ENCODE data around the gene SV2C.
"Not testable (repeated sequence)": the region's sequence is repeated elsewhere in the genome, so short reads cannot be mapped to it uniquely, and the experiment has no call there.

SV2C gene

GRCh38 chr5:76356887-76357286 lies 273.7 kb downstream of the SV2C start:
- DNase-seq, result no peak

DNA sequence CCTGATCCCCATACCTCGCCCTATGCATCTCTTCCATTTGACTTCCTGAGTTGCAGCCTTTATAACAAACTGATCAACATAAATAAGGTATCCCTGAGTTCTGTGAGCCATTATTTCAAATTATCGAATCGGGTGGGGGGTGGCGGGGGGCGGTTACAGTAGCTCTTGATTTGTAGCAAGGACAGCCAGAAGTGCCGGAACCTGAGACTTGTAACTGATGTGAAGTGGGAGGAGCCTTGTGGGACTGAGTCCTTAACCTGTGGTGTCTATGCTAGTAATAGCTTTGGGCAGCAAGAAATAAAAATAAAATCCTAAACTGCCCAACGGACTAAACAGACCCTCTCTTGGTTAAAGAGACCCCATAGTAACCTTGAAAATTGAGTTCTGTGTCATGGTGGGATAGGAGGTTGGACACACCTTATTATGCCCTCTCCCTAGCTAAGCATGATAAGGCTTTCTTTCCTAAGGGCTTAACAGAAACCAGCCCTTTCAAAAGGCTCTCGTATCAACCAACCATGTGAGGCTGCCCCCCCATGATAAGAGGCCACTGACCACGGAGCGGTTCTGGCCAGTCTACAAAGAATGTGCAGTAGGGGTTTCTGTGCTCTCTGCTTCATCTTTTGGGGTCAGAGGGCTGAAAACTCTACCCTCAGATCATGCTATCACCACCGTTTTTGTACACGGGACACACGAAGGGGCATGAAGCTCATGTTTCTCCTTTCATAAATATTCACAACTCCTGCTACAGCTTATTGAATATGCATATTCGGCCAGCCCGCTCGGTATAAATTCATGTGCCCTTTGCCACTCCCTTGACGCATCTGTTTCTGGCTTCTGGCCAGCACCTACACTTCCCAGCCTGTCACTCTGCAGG lies 280.4 kb downstream of the SV2C start:
- DNase-seq, result no peak

DNA sequence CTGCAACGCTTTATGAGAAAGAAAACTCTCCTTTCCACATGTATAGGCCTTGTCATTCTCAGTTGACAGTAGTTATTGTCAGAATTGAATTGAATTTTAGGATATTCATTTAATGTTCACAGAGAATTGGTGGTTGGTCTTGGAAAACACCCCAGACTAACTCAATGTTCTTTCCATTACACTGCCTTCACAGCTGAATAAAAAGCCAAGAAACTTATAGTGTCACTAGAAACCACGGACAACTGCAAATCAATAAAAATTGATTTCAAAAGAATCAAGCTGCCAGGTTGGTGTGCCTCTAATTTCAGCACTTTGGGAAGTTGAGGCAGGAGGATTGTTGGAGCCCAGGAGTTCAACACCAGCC lies 281.0 kb downstream of the SV2C start:
- DNase-seq, result no peak

GRCh38 chr5:76365561-76365960 lies 282.4 kb downstream of the SV2C start:
- no peak for DNase-seq

- DNase-seq, result no peak
Measured at GRCh38 chr5:76366596-76366995, 283.4 kb downstream of the SV2C start.

DNA sequence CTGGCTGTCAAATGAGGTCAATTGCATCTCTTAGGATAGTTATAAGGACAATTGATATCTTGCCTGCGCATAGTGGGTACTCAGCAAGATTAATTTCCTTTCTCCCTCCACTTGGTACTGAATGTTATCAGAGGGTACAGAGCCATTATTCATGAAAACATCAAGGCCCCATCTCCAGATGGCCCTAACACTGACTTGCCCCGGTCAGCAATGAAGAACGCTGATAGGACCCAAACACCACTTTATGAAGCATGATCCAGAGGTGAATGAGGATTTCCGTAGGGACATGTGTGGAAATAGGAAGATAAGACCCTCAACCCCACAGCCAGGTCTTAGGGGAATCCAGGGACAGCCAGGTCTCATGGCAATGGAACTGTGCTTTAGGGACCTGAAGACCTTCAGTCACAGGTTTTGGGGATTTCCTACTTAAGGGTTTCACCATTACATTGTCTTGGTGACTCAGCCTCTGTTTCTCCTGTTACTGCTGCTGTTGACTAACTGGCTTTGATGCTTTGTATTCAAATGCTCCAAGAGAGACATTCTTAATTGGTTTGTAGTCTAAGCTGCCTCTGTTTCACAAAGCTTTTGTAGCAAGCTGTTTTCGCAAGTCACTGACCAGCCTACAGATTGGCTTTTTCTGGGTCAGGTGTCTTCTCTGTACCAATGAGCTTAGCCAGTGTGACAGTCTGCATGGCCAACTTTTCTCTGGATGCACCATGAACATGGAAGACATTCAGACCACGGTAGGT lies 284.6 kb downstream of the SV2C start:
- DNase-seq, result no peak

DNA sequence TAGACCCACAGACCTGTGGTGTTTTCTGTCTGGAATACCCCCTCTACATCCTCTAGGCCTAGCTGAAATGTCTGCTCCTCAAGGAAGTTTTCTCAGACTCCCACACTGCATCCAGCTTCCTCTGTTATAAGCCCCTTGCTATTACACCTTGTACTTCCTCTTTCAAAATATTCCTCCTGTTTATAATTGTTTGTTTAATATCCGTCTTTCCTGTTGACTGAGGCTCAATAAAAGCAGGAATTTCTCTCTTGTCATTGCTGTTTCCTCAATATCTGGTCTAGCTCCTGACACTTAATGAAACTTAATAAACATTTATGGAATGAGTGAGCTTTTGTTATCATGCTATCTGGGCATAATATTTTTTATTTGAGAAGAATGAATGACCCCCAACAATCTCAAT lies 285.8 kb downstream of the SV2C start:
- no peak for DNase-seq

DNA sequence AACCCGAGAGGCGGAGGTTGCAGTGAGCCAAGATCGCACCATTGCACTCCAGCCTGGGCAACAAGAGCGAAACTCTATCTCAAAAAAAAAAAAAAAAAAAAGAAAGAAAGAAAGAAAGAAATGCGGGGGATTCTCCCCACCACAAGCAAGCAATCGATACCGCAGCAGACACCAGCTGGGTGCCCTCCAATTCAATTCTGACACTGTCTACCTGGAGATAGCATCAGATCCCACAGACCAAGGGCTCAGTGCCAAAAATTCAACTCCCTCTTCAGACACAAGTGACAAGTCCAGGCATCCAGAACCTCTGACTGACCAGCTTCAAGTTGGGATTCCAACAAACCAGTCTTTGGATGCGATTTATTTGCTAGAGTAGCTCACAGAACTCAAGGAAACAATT lies 286.5 kb downstream of the SV2C start:
- DNase-seq, result not testable (repeated sequence)

DNA sequence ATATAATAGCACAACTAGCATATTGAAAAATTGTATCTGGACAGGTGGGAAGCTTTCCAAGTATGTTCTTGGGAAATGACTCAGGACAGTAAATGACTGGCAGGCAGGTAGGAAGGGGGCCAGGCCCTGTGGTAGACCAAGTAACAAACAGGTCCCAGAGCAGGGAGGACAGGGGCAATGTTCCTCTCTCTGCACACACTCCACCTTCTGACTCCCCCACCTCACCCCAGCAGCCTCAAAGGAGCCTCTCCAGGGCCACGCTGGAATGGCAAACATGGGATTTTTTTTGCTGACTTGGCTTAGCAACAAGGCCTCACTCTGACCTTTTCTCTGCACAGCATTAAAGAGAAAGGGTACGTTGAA lies 288.8 kb downstream of the SV2C start:
- DNase-seq, result no peak

DNA sequence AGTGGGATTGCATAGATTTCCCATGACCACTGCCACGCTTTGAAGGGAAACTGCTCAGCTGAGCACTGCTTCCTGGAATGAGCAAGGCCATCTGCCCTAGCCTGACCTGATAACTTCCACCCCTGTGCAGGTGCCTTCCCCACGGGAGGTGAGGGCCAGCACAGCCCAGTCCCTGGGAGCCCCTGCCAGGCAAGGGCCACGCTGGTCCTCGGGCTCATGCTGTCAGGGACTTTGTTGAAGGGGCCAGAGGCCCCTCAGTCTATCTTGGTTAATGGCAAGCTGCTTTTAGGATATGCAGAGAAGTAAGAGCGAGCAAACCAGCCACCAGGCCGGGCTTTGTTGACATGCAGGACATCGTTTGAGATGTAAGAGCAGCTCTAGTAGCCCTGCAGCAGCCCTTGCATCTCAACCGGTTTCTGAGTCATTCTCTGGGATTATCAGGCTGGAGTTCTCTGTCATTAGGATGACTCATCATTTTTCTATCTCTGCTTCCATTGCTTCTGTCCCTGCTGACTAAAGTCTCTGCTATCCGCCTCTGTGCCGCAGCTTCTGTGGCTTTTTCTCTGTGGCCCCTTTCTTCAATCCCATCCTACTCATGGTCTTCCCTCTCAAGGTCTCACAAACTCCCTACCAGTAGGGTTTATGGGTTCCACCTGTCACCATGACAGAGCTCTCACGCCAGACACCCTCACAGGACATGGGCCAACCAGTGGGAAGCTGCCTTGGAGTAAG lies 289.3 kb downstream of the SV2C start:
- DNase-seq, result peak; percentile 93

- peak; percentile 12 for DNase-seq
Measured at GRCh38 chr5:76376148-76376865, 293.1 kb downstream of the SV2C start.

DNA sequence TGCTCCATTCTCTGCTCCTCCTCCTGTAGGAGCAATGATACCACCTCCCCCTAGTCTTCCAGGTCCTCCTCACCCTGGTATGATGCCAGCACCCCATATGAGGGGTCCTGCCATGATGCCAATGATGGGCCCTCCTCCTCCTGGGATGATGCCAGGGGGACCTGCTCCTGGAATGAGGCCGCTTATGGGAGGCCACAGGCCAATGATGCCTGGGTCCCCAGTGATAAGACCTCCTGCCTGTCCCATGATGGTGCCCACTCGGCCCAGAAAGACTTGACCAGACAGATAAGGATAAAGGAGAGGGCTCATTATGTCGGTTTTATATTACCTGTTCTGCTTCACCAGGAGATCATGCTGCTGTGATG lies 293.7 kb downstream of the SV2C start:
- DNase-seq, result no peak

- no peak for DNase-seq
Measured at GRCh38 chr5:76378355-76378754, 295.2 kb downstream of the SV2C start.

- DNase-seq, result no peak
Measured at GRCh38 chr5:76379316-76379715, 296.1 kb downstream of the SV2C start.

DNA sequence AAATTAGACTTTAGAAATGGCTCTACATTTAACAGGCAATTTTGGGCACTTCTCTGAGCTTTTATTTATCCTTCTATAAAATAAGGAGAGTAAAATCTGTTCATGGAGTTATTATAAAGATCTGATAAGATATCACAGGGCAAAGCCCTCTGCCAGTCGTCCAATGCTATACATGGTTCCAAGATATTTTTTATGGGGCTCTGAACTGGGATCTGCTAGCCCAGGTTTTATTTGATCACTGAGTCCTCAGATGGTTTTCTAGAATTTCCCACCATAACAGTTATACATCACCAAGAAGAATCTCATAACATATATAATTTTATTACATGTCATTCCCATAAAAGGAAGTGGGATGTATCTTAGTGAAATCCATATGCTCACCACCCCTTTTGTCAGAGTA lies 296.7 kb downstream of the SV2C start:
- no peak for DNase-seq

- no peak for DNase-seq
Measured at GRCh38 chr5:76380346-76381066, 297.3 kb downstream of the SV2C start.

DNA sequence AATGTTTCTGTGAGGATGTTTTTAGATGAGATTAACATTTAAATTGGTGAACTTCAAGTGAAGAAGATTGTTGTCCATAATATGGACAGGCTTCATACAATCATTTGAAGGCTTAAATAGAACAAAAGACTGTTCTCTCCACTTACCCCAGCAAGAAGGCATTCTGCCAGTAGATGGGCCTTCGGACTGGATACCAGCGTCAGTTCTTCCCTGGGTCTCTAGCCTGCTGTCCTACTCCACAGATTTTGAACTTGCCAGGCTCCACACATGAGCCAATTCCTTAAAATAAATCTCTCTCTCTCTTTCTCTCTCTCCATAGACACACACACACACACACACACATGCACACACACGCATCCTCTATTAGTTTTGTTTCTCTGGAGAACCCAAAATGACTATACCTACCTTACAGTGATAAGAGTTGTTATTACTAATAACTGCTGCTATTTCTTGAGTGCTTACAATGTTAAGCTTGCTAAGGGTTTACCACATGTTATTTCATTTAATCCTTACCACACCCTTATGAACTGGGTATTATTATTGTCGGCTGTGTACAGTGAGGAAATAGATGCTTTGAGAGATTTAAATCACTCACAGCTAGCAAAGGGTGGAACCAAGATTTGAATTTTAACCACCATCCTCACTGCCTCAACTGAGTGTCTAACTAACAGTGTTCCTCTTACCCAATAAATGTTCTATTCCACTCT lies 300.1 kb downstream of the SV2C start:
- DNase-seq, result no peak

DNA sequence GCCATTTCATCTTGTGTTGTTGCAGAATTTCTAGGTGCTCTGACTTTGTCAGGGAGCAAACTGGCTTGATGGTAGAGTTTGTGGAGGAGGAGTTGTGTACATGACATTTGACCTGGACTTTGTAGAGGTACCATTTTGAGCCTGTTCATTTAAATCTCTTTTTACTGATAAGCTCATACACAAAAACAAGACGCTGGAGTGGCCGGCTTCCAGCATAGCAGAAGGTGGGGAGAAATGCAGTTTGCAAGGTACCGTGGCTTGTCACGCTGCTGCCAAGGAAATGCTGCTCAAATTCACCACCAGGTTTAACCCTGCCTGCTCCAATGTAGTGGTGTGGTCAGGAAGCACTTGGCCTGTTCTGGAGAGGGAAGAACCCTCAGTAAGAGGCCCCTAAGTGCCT lies 301.0 kb downstream of the SV2C start:
- no peak for DNase-seq

- DNase-seq, result no peak
Measured at GRCh38 chr5:76384705-76385104, 301.5 kb downstream of the SV2C start.

DNA sequence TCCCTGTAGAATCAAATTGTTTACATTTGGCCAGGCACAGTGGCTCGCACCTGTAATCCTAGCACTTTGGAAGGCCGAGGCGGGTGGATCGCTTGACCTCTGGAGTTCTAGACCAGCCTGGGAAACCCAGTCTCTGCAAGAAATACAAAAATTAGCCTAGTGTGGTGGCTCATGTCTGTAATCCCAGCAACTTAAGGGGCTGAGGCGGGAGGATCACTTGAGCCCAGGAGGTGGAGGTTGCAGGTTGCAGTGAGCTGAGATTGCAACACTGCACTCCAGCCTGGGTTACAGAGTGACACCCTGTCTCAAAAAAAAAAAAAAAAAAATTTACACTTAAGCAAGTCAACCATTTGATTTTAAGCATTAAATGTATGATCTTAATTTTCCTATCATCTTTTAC lies 302.4 kb downstream of the SV2C start:
- no peak for DNase-seq

DNA sequence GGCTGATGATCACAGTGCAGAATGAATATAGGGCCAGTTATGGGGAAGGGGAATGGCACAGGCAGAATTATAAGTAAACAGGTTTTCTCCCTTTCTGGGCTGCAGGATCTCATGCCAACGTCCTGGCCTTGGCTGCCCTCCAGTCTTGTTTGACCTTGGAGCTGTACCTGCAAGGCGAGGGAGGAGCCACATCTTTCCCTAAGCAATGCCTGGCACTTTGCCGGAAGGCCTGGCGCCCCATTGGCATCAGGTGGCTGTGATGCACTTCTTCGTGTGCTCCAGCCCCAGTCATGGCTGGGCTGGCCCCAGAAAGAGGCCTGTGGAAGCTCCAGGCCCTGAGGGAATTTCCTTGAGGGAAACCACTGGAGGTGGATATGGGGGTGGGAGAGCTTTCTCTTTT lies 303.2 kb downstream of the SV2C start:
- DNase-seq, result no peak

DNA sequence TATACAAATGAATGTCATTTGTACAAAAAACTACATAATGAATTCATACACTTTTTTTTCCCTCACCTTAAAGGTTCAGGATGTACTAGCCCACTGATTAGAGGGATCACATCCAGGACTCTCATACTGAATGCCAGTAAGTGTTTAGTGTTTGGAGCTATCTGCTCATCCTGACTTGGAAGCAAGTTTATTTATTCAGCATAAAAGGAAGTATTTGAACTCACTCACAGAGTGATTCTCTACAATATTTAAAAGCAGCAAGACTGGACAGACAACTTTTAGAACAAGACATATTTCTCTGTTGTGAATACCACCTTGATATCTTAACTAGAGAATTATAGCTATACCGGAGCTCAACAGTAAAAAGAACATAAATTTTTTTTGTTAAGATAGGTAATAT lies 305.1 kb downstream of the SV2C start:
- DNase-seq, result no peak

Measured in EL (cell line).